ENCODE results near the gene PRKN. TPM values are rescaled to one million over a fixed set of nuclear protein-coding genes. Genes with fewer than 3 reads are reported as not detected.

The PRKN gene
- total and polyA plus RNA-seq, 9 donors: 3.0 to 15.0 (median 9.2) TPM

DNA sequence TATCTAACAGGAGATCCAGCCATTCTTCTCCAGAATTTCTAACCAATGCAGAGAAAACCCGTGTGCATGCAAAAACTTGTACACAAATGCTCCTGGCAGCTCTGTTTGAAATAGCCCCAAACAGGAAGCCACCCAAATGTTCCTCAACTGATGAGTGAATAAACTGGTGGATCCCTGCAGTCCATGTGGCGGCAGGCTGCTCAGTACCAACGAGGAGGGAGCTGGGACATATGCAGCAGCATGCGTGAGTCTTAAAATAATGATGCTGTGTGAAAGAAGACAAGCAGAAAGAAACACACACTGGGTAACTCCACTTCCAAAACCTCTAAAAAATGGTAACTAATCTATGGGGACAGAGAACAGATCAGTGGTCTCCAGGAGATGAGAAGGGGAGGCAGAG, 911.6 kb downstream of the PRKN start:
- DNase-seq: no peak
- 63 to 69% (median 68%) methylated on average over 4 of the region's 4 CpGs for WGBS, 3 donors
- Histone ChIP-seq H3K4me3 (no peak overlapping the region), H3K9me3 (no peaks in the 10 kb centered on the region), H3K27me3 (no peaks in the 10 kb centered on the region), H3K36me3 (no peaks in the 10 kb centered on the region), H3K4me1 (ENCODE audit: insufficient read depth) (no peaks in the 10 kb centered on the region), H3K27ac (no peak overlapping the region)
- intact Hi-C loops (cut with DNase I): no loop called here
- TF ChIP-seq POLR2A (IDR thresholded peaks at IDR 0.05) (no peak), CTCF (IDR thresholded peaks at IDR 0.05) (no peak), EP300 (IDR thresholded peaks at IDR 0.05) (no peak)

GRCh38 chr6:161813156-161813555, 914.4 kb downstream of the PRKN start:
- intact Hi-C loops (cut with DNase I): no loop called here
- Histone ChIP-seq H3K27ac (no peak overlapping the region), H3K4me3 (no peak overlapping the region), H3K4me1 (ENCODE audit: insufficient read depth) (no peaks in the 10 kb centered on the region), H3K36me3 (no peaks in the 10 kb centered on the region), H3K27me3 (no peaks in the 10 kb centered on the region), H3K9me3 (no peaks in the 10 kb centered on the region)
- 94 to 97% (median 96%) methylated on average over 8 of the region's 8 CpGs for WGBS, 3 donors
- no peak for DNase-seq
- no peak for TF ChIP-seq POLR2A (IDR thresholded peaks at IDR 0.05)
- no peak for TF ChIP-seq CTCF (IDR thresholded peaks at IDR 0.05)
- no peak for TF ChIP-seq EP300 (IDR thresholded peaks at IDR 0.05)

DNA sequence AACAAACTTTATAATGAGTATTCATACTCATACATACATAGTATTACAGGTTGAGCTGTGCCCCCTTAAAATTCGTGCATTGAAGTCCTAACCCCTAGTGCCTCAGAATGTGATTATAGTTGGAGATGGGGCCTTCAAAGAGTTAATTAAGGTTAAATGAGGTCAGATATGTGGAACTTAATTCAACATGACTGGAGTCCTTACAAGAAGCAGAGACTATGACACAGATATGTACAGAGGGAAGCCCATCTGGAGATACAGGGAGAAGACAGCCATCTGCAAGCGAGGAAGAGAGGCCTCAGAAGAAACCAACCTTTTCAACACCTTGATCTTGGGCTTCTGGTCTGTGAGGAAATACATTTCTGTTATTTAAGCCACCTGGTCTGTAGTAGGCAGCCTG, 917.6 kb downstream of the PRKN start:
- no peak overlapping the region for H3K27ac ChIP-seq
- no peaks in the 10 kb centered on the region for H3K9me3 ChIP-seq
- 96 to 97% (median 97%) methylated on average over 2 of the region's 2 CpGs for WGBS, 3 donors
- H3K4me1 ChIP-seq (ENCODE audit: insufficient read depth): no peaks in the 10 kb centered on the region
- TF ChIP-seq POLR2A (IDR thresholded peaks at IDR 0.05): no peak
- TF ChIP-seq EP300 (IDR thresholded peaks at IDR 0.05): no peak
- no peak for TF ChIP-seq CTCF (IDR thresholded peaks at IDR 0.05)
- intact Hi-C loops (cut with DNase I): no loop called here
- H3K36me3 ChIP-seq: no peaks in the 10 kb centered on the region
- no peaks in the 10 kb centered on the region for H3K27me3 ChIP-seq
- H3K4me3 ChIP-seq: no peak overlapping the region
- DNase-seq: no peak

GRCh38 chr6:161804838-161805237, 922.7 kb downstream of the PRKN start:
- TF ChIP-seq EP300 (IDR thresholded peaks at IDR 0.05) (no peak), CTCF (IDR thresholded peaks at IDR 0.05) (no peak), POLR2A (IDR thresholded peaks at IDR 0.05) (no peak)
- no peaks in the 10 kb centered on the region for H3K27me3 ChIP-seq
- no peaks in the 10 kb centered on the region for H3K36me3 ChIP-seq
- H3K27ac ChIP-seq: no peak overlapping the region
- intact Hi-C loops (cut with DNase I): no loop called here
- WGBS, 3 donors: 50 to 79% (median 51%) methylated on average over 1 of the region's 1 CpG
- no peaks in the 10 kb centered on the region for H3K9me3 ChIP-seq
- DNase-seq: no peak
- H3K4me3 ChIP-seq: no peak overlapping the region
- no peaks in the 10 kb centered on the region for H3K4me1 ChIP-seq (ENCODE audit: insufficient read depth)

- no peak for TF ChIP-seq POLR2A (IDR thresholded peaks at IDR 0.05)
- TF ChIP-seq CTCF (IDR thresholded peaks at IDR 0.05): no peak
- no peak for TF ChIP-seq EP300 (IDR thresholded peaks at IDR 0.05)
- no peaks in the 10 kb centered on the region for H3K9me3 ChIP-seq
- no peak for DNase-seq
- H3K27ac ChIP-seq: no peak overlapping the region
- no peaks in the 10 kb centered on the region for H3K27me3 ChIP-seq
- 77 to 85% (median 79%) methylated on average over 3 of the region's 3 CpGs for WGBS, 3 donors
- H3K4me1 ChIP-seq (ENCODE audit: insufficient read depth): no peaks in the 10 kb centered on the region
- no peaks in the 10 kb centered on the region for H3K36me3 ChIP-seq
- no peak overlapping the region for H3K4me3 ChIP-seq
- intact Hi-C loops (cut with DNase I): no loop called here
Measured at GRCh38 chr6:161803131-161803530, 924.4 kb downstream of the PRKN start.
